Erythroblast (primary cell): Measurements from ENCODE around the gene GIPC3.

Experiments
- GATA1 ChIP-seq: IDR thresholded peaks from 2 replicates; pipeline ENCODE4 v1.6.1; 2011; ENCODE audit warnings: low read depth, mild to moderate bottlenecking, control low read depth, low read length, moderate library complexity
- POLR2A ChIP-seq: IDR thresholded peaks from 2 replicates; pipeline ENCODE4 v1.6.1; 2011; ENCODE audit warnings: mild to moderate bottlenecking, low read length

- TF ChIP-seq GATA1 (no peak), POLR2A (no peak)
These were observed 40.3 kb upstream of the GIPC3 start for GRCh38 chr19:3544742-3545668.
